Sigmoid colon (tissue), 7 donors: ENCODE results near the gene MRPL12. TPM values are rescaled to one million over a fixed set of nuclear protein-coding genes. Genes with fewer than 3 reads are reported as not detected.
A peak's percentile ranks its signal among the peaks of the same experiment; 100 is the strongest.

Source experiments
- DNase-seq: peaks from one replicate; pipeline ENCODE4 v3.0.0-alpha.2; 2019
- H3K27ac ChIP-seq, 4 donors: fragments of 200-600 bp; sonication (generic); one replicate each; pipeline ENCODE4 v1.5.1; 2016 to 2019; ENCODE audit warnings: mild to moderate bottlenecking in 1 of 4
- H3K27me3 ChIP-seq, 3 donors: fragments of 200-600 bp; sonication (generic); one replicate each; pipeline ENCODE4 v1.5.1; 2019; ENCODE audit warnings: mild to moderate bottlenecking in 1 of 3
- H3K36me3 ChIP-seq, 4 donors: fragments of 200-600 bp; sonication (generic); one replicate each; pipeline ENCODE4 v1.5.1; 2016 to 2019
- H3K4me1 ChIP-seq, 4 donors: fragments of 200-600 bp; sonication (generic); one replicate each; pipeline ENCODE4 v1.5.1; 2017 to 2019
- H3K4me3 ChIP-seq, 4 donors: fragments of 200-600 bp; sonication (generic); one replicate each; pipeline ENCODE4 v1.5.1; 2017 to 2019; ENCODE audit warnings: mild to moderate bottlenecking in 2 of 4, moderate library complexity in 1 of 4
- H3K9me3 ChIP-seq, 4 donors: fragments of 200-600 bp in 3 of 4; sonication (generic) in 3 of 4; one replicate each; pipeline versions ENCODE4 v1.5.1 to v1.6.1; 2013 to 2019
- EP300 ChIP-seq, 4 donors: sonication (generic); formaldehyde crosslinking; IDR thresholded peaks; one replicate each; pipeline ENCODE4 v1.6.1; 2017; ENCODE audit warnings: antibody characterized with exemption in 4 of 4
- POLR2A ChIP-seq, 2 donors: fragments of 450-650 bp; IDR thresholded peaks; one replicate each; pipeline ENCODE4 v1.6.1; 2016; ENCODE audit warnings: antibody characterized with exemption in 2 of 2, mild to moderate bottlenecking in 2 of 2, moderate library complexity in 2 of 2
- POLR2AphosphoS5 ChIP-seq, 4 donors: sonication (generic); formaldehyde crosslinking; IDR thresholded peaks; one replicate each; pipeline ENCODE4 v1.6.1; 2017; ENCODE audit warnings: antibody characterized with exemption in 4 of 4
- WGBS, 2 donors: extraction: QIAGEN DNeasy Blood & Tissue Kit; methylation state at CpG; one replicate each; pipeline ENCODE4 v1.1.7; 2013; 5-methylcytosine and 5-hydroxymethylcytosine counted together
- intact Hi-C: fragments of 100-400 bp; cut with DNase I; formaldehyde crosslinking; loops from one replicate; pipeline ENCODE4 v1.15.1; 2023
- polyA plus RNA-seq, 3 donors: library from polyadenylated mRNA; stranded (reverse); fragments of 200-250 nt; gene quantifications; one replicate each; pipeline ENCODE4 v1.2.3, GENCODE V29; 2013
- total RNA-seq, 4 donors: library from RNA; depleted of rRNA; stranded (reverse); fragments of >200 nt; gene quantifications; one replicate each; pipeline ENCODE4 v1.1.0, GENCODE V29; 2016
- TF ChIP-seq, protein P1 (sequence below), 4 experiments: fragments of 450-650 bp in 3 of 4; fragments of 200-600 bp in 1 of 4; IDR thresholded peaks; one replicate each; pipeline ENCODE4 v1.5.1; 2016 to 2019; ENCODE audit warnings: antibody characterized with exemption in 4 of 4, mild to moderate bottlenecking in 3 of 4, moderate library complexity in 2 of 4
- donor health status: healthy with polysubstance abuse.
- donor health status: Bipolar disorder and iron deficiency.
- donor health status: healthy.

The MRPL12 gene
- total and polyA plus RNA-seq, 7 donors = 31.0 to 258 (median 56.4) TPM

DNA sequence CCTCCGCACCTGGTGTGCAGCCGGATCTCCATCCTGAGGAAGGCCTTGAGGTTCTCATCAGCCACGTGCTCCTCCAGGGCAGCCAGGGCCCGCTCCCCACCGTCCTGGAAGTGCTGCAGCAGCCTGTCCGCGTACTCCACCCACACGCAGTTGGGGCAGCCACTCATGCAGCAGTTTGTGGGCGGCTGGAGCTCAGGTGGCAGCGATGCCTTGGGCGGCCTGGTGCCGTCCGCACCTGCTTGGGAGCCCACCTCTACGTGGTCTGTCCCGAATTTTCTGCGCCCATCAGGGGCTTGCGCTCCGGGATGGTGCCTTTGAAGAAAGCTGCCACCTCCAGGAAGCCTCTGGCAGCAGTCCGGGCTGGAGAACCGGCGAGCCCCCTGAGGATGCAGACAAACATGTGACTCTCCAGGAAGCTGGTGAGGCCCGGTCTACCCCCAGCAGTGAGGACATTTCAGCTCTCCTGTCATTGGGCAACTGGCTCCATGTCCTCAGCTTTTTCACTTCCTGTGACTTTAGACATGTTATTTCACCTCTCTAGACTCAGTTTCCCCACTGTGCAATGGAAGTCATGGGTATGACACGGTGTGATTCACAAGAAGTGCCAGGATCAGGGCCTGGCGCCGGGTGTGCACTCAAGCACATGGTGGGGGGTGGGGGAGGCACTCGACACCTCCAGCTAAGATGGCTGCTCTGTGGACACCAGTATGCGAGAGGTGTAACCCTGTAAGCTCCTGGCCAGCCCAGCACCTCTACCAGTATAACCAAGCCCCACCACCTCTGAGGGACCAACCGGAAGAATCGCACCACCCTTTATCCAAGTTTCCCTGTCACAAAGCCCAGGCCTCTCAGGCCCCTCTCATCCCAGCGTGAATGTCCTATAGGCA is 37.7 kb upstream of the MRPL12 start:
- Histone ChIP-seq H3K9me3 (no peaks in the 10 kb centered on the region), H3K27me3 (no peaks in the 10 kb centered on the region), H3K4me1 (peaks cover 0 to 27% (median 26%) of the 10 kb centered on the region in 4 donors), H3K36me3 (peaks cover 0 to 22% (median 6%) of the 10 kb centered on the region in 4 donors), H3K4me3 (peak overlapping the region; percentile 70 to 95 (median 84)), H3K27ac (peak overlapping the region; percentile 83 to 96 (median 91))
- intact Hi-C loops = loop anchor here (2.0 kb wide), 1 partner anchor 29 kb away; the partner anchor contains the start of genes NPLOC4 and TSPAN10
- TF ChIP-seq EP300 (IDR thresholded peaks at IDR 0.05) (no peak), POLR2AphosphoS5 (IDR thresholded peaks at IDR 0.05) (no peak), POLR2A (IDR thresholded peaks at IDR 0.05) (no peak)
- TF ChIP-seq, protein P1, sequence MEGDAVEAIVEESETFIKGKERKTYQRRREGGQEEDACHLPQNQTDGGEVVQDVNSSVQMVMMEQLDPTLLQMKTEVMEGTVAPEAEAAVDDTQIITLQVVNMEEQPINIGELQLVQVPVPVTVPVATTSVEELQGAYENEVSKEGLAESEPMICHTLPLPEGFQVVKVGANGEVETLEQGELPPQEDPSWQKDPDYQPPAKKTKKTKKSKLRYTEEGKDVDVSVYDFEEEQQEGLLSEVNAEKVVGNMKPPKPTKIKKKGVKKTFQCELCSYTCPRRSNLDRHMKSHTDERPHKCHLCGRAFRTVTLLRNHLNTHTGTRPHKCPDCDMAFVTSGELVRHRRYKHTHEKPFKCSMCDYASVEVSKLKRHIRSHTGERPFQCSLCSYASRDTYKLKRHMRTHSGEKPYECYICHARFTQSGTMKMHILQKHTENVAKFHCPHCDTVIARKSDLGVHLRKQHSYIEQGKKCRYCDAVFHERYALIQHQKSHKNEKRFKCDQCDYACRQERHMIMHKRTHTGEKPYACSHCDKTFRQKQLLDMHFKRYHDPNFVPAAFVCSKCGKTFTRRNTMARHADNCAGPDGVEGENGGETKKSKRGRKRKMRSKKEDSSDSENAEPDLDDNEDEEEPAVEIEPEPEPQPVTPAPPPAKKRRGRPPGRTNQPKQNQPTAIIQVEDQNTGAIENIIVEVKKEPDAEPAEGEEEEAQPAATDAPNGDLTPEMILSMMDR (IDR thresholded peaks at IDR 0.05) = no peak
- 54 to 67% methylated on average over 30 of the region's 30 CpGs for WGBS, 2 donors
- peak; percentile 61 for DNase-seq

DNA sequence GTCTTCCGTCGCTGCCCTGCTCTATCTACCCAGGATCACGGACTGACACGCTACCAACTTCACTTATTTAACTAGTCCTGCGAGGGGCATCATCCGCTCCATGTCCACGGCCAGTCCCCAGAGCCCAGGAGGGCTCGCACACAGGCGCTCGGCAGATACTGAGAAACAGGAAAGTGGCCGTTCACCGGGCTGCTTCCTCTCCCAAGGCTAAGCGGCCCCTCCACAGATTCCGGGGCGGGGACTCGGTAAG is 37.1 kb upstream of the MRPL12 start:
- no peaks in the 10 kb centered on the region for H3K9me3 ChIP-seq
- no peaks in the 10 kb centered on the region for H3K27me3 ChIP-seq
- peak overlapping the region; percentile 83 to 96 (median 91) for H3K27ac ChIP-seq
- intact Hi-C loops = loop anchor here (2.0 kb wide), 1 partner anchor 29 kb away; the partner anchor contains the start of genes NPLOC4 and TSPAN10
- no peak for DNase-seq
- no peak for TF ChIP-seq POLR2A (IDR thresholded peaks at IDR 0.05)
- TF ChIP-seq, protein P1 (IDR thresholded peaks at IDR 0.05) = no peak
- no peak for TF ChIP-seq EP300 (IDR thresholded peaks at IDR 0.05)
- no peak for TF ChIP-seq POLR2AphosphoS5 (IDR thresholded peaks at IDR 0.05)
- peaks cover 0 to 27% (median 26%) of the 10 kb centered on the region in 4 donors for H3K4me1 ChIP-seq
- peaks cover 0 to 28% (median 10%) of the 10 kb centered on the region in 4 donors for H3K36me3 ChIP-seq
- 0% methylated on average over 16 of the region's 16 CpGs for whole genome bisulfite sequencing, 2 donors
- peak overlapping the region; percentile 70 to 95 (median 84) for H3K4me3 ChIP-seq

DNA sequence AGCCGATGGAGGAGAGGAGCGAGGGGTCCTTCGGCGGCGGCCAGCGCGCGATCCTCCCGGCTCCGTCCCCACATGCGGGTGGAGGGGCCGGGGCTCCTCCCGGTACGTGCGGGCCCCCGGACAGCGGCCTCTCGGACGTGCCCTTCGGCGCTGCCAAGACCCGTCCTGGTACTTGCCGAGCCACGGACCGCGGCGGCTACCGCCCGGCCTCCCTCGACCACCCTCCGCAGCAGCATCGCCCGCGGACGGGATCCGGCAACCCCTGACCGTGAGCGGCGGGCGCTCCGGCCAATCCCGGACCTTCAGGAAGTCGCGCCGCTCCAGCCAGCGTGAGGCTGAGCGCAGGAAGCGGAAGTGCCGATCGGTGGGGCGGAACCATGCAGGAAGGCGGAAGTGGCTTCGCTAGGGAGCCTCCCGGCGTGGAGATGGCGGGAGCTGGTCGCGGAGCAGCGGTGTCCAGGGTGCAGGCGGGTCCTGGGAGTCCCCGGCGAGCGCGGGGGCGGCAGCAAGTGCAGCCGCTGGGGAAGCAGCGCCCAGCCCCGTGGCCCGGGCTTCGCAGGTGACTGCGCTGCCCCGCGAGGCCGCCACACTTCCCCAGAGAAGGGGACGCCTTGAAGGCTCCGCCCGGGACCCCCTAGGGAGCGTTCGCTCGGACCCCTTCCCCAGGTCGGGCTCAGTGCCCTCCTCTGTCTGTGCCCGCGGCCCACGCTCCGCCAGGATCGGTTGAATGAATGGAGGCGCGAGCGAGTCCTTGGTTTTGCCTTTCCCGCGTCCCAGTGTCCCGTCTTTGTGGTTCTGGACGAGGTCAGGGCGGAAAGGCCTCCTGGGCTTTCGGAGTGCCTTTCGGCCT is 36.6 kb upstream of the MRPL12 start, which contains the start of the genes CCDC137 and OXLD1:
TSS of gene CCDC137 (plus strand) at position 396 of the 850 bp plus-strand sequence. CDS start at position 426, 30 bp downstream.
TSS of gene OXLD1 (minus strand) at position 264 of the 850 bp plus-strand sequence. CDS start at position 236, 28 bp downstream.
- 0% methylated on average over 96 of the region's 96 CpGs for WGBS, 2 donors
- intact Hi-C loops = loop anchor here (2.0 kb wide), 1 partner anchor 30 kb away; the partner anchor contains the start of genes NPLOC4 and TSPAN10
- no peaks in the 10 kb centered on the region for H3K9me3 ChIP-seq
- H3K27ac ChIP-seq = peak within 1 kb of the TSS; percentile 83 to 96 (median 91)
- TF ChIP-seq POLR2AphosphoS5 (IDR thresholded peaks at IDR 0.05) = peak; percentile 82 to 96 (median 92)
- TF ChIP-seq, protein P1 (IDR thresholded peaks at IDR 0.05) = no peak
- TF ChIP-seq POLR2A (IDR thresholded peaks at IDR 0.05) = peak; percentile 65 to 85
- H3K36me3 ChIP-seq = peaks cover 0 to 33% (median 12%) of the 10 kb centered on the region in 4 donors
- H3K27me3 ChIP-seq = no peaks in the 10 kb centered on the region
- DNase-seq = peak; percentile 98
- H3K4me3 ChIP-seq = peak within 1 kb of the TSS; percentile 70 to 95 (median 84)
- H3K4me1 ChIP-seq = peaks cover 0 to 27% (median 26%) of the 10 kb centered on the region in 4 donors

DNA sequence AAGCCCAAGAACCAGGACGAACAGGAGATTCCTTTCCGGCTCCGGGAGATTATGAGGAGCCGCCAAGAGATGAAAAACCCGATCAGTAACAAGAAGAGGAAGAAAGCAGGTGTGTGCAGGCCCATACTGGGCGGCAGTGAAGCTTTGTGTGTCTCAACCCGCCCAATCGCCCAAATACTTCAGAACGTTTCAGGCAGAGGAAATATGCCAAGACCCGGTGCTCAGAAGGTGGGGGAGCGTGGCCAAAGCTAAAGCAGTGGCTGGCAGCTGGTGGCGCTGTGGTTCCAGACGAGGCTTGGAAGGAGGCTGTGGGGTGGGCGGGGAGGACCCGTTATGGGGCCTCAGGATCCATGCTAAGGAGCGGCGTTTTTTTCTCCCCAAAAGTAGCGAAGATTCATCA is 35.4 kb upstream of the MRPL12 start:
- Histone ChIP-seq H3K9me3 (no peaks in the 10 kb centered on the region), H3K4me1 (peaks cover 0 to 27% (median 26%) of the 10 kb centered on the region in 4 donors), H3K4me3 (peak overlapping the region in 2 of 4 donors; percentile 89 to 95), H3K27ac (no peak overlapping the region), H3K36me3 (peaks cover 5 to 45% (median 24%) of the 10 kb centered on the region in 4 donors), H3K27me3 (no peaks in the 10 kb centered on the region)
- 88 to 89% methylated on average over 18 of the region's 18 CpGs for WGBS, 2 donors
- TF ChIP-seq POLR2AphosphoS5 (IDR thresholded peaks at IDR 0.05) (no peak), EP300 (IDR thresholded peaks at IDR 0.05) (no peak), POLR2A (IDR thresholded peaks at IDR 0.05) (no peak)
- TF ChIP-seq, protein P1 (IDR thresholded peaks at IDR 0.05) = no peak
- intact Hi-C loops = loop anchor here (2.0 kb wide), 1 partner anchor 31 kb away; the partner anchor contains the start of genes NPLOC4 and TSPAN10
- DNase-seq = no peak
